B cell (primary cell): ENCODE results near the gene AZIN2. TPM values are rescaled to one million over a fixed set of nuclear protein-coding genes. Genes with fewer than 3 reads are reported as not detected.
"Not testable (repeated sequence)": the region's sequence is repeated elsewhere in the genome, so short reads cannot be mapped to it uniquely, and the experiment has no call there.

Source experiments
- ATAC-seq: fragments of 200-7000 bp; cut with Tn5 transposase; one replicate; pipeline ENCODE4 v1.10.0; 2021; ENCODE audit warnings: low read depth, mild to moderate bottlenecking, moderate number of reproducible peaks, moderate library complexity
- CTCF ChIA-PET: fragments of 350-600 bp; sonication (Branson Sonifier 250); formaldehyde crosslinking; loops from one replicate; lab custom pipeline; 2021; ENCODE audit warnings: antibody characterized with exemption, inconsistent platforms; lab: Charles Lee
- POLR2A ChIA-PET: fragments of 350-600 bp; sonication (Branson Sonifier 250); formaldehyde crosslinking; loops from one replicate; lab custom pipeline; 2021; ENCODE audit warnings: antibody characterized with exemption; lab: Charles Lee
- DNase-seq: peaks from one replicate; pipeline ENCODE4 v3.0.0; 2013
- H2AFZ ChIP-seq: 2 replicates; pipeline ENCODE4 v1.6.1; 2012; ENCODE audit warnings: mild to moderate bottlenecking, low read depth, low read length; ENCODE audit not compliant: insufficient read depth, poor library complexity, severe bottlenecking
- H3K27ac ChIP-seq, 2 donors: 1 replicate in 1 of 2; 2 replicates in 1 of 2; pipeline ENCODE4 v1.5.1; 2012 to 2013; ENCODE audit warnings: low read length in 2 of 2, mild to moderate bottlenecking in 2 of 2, moderate library complexity in 1 of 2
- H3K27me3 ChIP-seq, 4 experiments: fragments of 200-600 bp in 1 of 4; sonication (generic) in 1 of 4; replicated peaks in 1 of 4; 1 replicate in 2 of 4; 2 replicates in 2 of 4; pipeline versions ENCODE4 v1.6.1 to v1.7.0; 2013 to 2016; ENCODE audit warnings: low read length in 3 of 4, mild to moderate bottlenecking in 2 of 4, mixed read lengths in 1 of 4, moderate library complexity in 1 of 4; ENCODE audit not compliant: insufficient read depth in 4 of 4, control insufficient read depth in 3 of 4; ENCODE audit errors: control extremely low read depth in 1 of 4
- H3K36me3 ChIP-seq, 2 experiments: replicated peaks in 1 of 2; 1 replicate in 1 of 2; 2 replicates in 1 of 2; pipeline versions ENCODE4 v1.6.1 to v1.7.1; 2013; ENCODE audit warnings: low read length in 1 of 2; ENCODE audit not compliant: insufficient read depth in 2 of 2, control insufficient read depth in 1 of 2; ENCODE audit errors: control extremely low read depth in 1 of 2, extremely low read depth in 1 of 2
- H3K4me1 ChIP-seq, 2 donors: fragments of 200-600 bp in 1 of 2; sonication (generic) in 1 of 2; 1 replicate in 1 of 2; 2 replicates in 1 of 2; pipeline versions ENCODE4 v1.5.1 to v1.6.1; 2013 to 2017; ENCODE audit warnings: low read length in 2 of 2; ENCODE audit not compliant: control insufficient read depth in 2 of 2, insufficient read depth in 2 of 2
- H3K4me2 ChIP-seq: replicated peaks from 2 replicates; pipeline ENCODE3; 2012; ENCODE audit warnings: mild to moderate bottlenecking, low read depth, low read length; ENCODE audit not compliant: poor library complexity, severe bottlenecking
- H3K4me3 ChIP-seq, 5 experiments: fragments of 200-600 bp in 1 of 5; sonication (generic) in 1 of 5; 1 replicate in 3 of 5; 2 replicates in 2 of 5; pipeline versions ENCODE4 v1.5.1 to v1.7.0; 2011 to 2016; ENCODE audit warnings: low read length in 4 of 5, mild to moderate bottlenecking in 4 of 5, low read depth in 2 of 5, control low read depth in 1 of 5, moderate library complexity in 1 of 5; ENCODE audit not compliant: insufficient read depth in 1 of 5; ENCODE audit errors: control extremely low read depth in 1 of 5, extremely low read depth in 1 of 5
- H3K79me2 ChIP-seq: fragments of 200-600 bp; sonication (generic); one replicate; pipeline ENCODE4 v1.6.0; 2016; ENCODE audit warnings: low read length; ENCODE audit not compliant: control insufficient read depth, insufficient read depth
- H3K9ac ChIP-seq: fragments of 200-600 bp; sonication (generic); 2 replicates; pipeline ENCODE4 v1.6.1; 2017; ENCODE audit warnings: mild to moderate bottlenecking, low read length, moderate library complexity
- H3K9me3 ChIP-seq, 3 donors: one replicate each; pipeline versions ENCODE4 v1.6.1 to v1.7.1; 2013; ENCODE audit warnings: low read length in 2 of 3; ENCODE audit not compliant: control insufficient read depth in 2 of 3, insufficient read depth in 1 of 3; ENCODE audit errors: control extremely low read depth in 1 of 3
- H4K20me1 ChIP-seq: 2 replicates; pipeline ENCODE4 v1.6.0; 2012; ENCODE audit warnings: mild to moderate bottlenecking, low read length; ENCODE audit not compliant: insufficient read depth, control insufficient read depth, poor library complexity, severe bottlenecking
- H3K27ac Mint-ChIP-seq: one replicate; pipeline ENCODE4 v1.8.0; 2021; ENCODE audit warnings: mixed read lengths
- H3K27me3 Mint-ChIP-seq: one replicate; pipeline ENCODE4 v1.8.0; 2021; ENCODE audit warnings: mixed read lengths
- H3K4me1 Mint-ChIP-seq: one replicate; pipeline ENCODE4 v1.8.0; 2021; ENCODE audit warnings: mixed read lengths
- H3K4me3 Mint-ChIP-seq: one replicate; pipeline ENCODE4 v1.8.0; 2021; ENCODE audit warnings: mixed read lengths
- H3K9me3 Mint-ChIP-seq: one replicate; pipeline ENCODE4 v1.8.0; 2022; ENCODE audit warnings: mixed read lengths; ENCODE audit not compliant: insufficient read depth
- EZH2 ChIP-seq: IDR thresholded peaks from 2 replicates; pipeline ENCODE4 v1.6.1; 2012; ENCODE audit warnings: borderline replicate concordance, low read depth, mild to moderate bottlenecking, moderate library complexity, low read length; ENCODE audit not compliant: insufficient read depth, poor library complexity, severe bottlenecking
- WGBS: methylation state at CpG from one replicate; pipeline ENCODE4 v1.1.5; 2013; ENCODE audit warnings: missing lambda C conversion rate; ENCODE audit not compliant: insufficient coverage; 5-methylcytosine and 5-hydroxymethylcytosine counted together
- intact Hi-C: fragments of 100-400 bp; cut with micrococcal nuclease; formaldehyde crosslinking; loops from one replicate; pipeline ENCODE4 v1.10.0; 2022
- polyA plus RNA-seq: library from polyadenylated mRNA; depleted of rRNA; stranded (reverse); fragments of >200 nt; gene quantifications from 2 replicates; pipeline ENCODE4 v1.2.3, GENCODE V29; 2012
- total RNA-seq, 2 donors: library from RNA; stranded (reverse); fragments of 120-200 nt in 1 of 2; gene quantifications; 1 replicate in 1 of 2; 2 replicates in 1 of 2; pipeline versions ENCODE4 v1.2.3 to v1.2.4, GENCODE V29; 2013 to 2022
- TF ChIP-seq, protein P1 (sequence below): fragments of 200-600 bp; IDR thresholded peaks from one replicate; pipeline ENCODE4 v1.8.0; 2022; ENCODE audit warnings: antibody characterized with exemption, mild to moderate bottlenecking

The AZIN2 gene
- total and polyA plus RNA-seq, 2 donors (not counting 1 experiment from before 2014, with no cell fraction given): 0.33 to 5.9 TPM

DNA sequence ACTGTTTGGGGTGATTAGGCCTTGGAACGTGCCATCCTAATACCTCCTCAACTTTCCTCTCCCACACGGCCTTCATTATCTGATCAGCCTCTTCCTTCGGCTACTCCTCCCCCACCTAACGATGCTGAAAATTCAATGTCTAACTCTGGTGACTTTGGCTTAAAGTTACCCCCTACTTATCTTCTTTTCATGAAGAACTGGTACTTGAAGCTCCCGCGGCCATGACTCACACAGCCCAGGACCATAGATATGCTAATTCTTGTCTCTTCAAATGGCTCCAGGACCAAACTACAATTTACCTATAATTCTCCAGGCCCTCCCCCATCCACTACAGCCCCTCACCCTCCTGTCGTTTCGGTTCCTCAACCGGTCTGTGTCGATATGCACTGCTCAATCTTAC lies 15.7 kb upstream of the AZIN2 start:
- intact Hi-C loops: no loop called here
- no peaks in the 10 kb centered on the region for H3K79me2 ChIP-seq
- CTCF ChIA-PET: no interaction called here
- 89% methylated on average over 8 of the region's 10 CpGs for WGBS
- ATAC-seq (no peak), DNase-seq (no peak)
- no peak overlapping the region for H3K27ac Mint-ChIP-seq
- H3K27ac ChIP-seq: no peak overlapping the region
- H3K9me3 ChIP-seq: peaks cover 0 to 52% (median 48%) of the 10 kb centered on the region in 3 donors
- peaks cover 19% of the 10 kb centered on the region for H3K9me3 Mint-ChIP-seq
- POLR2A ChIA-PET: no interaction called here
- H3K27me3 Mint-ChIP-seq: peaks cover 9% of the 10 kb centered on the region
- H4K20me1 ChIP-seq: no peaks in the 10 kb centered on the region
- H2AFZ ChIP-seq: no peak overlapping the region
- no peaks in the 10 kb centered on the region for H3K36me3 ChIP-seq
- H3K9ac ChIP-seq: no peak overlapping the region
- no peak overlapping the region for H3K4me2 ChIP-seq
- H3K27me3 ChIP-seq: no peaks in the 10 kb centered on the region
- TF ChIP-seq EZH2: no peak
- TF ChIP-seq, protein P1, sequence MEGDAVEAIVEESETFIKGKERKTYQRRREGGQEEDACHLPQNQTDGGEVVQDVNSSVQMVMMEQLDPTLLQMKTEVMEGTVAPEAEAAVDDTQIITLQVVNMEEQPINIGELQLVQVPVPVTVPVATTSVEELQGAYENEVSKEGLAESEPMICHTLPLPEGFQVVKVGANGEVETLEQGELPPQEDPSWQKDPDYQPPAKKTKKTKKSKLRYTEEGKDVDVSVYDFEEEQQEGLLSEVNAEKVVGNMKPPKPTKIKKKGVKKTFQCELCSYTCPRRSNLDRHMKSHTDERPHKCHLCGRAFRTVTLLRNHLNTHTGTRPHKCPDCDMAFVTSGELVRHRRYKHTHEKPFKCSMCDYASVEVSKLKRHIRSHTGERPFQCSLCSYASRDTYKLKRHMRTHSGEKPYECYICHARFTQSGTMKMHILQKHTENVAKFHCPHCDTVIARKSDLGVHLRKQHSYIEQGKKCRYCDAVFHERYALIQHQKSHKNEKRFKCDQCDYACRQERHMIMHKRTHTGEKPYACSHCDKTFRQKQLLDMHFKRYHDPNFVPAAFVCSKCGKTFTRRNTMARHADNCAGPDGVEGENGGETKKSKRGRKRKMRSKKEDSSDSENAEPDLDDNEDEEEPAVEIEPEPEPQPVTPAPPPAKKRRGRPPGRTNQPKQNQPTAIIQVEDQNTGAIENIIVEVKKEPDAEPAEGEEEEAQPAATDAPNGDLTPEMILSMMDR: no peak
- H3K4me1 Mint-ChIP-seq: no peaks in the 10 kb centered on the region
- H3K4me3 ChIP-seq: no peak overlapping the region
- no peaks in the 10 kb centered on the region for H3K4me1 ChIP-seq
- no peak overlapping the region for H3K4me3 Mint-ChIP-seq

DNA sequence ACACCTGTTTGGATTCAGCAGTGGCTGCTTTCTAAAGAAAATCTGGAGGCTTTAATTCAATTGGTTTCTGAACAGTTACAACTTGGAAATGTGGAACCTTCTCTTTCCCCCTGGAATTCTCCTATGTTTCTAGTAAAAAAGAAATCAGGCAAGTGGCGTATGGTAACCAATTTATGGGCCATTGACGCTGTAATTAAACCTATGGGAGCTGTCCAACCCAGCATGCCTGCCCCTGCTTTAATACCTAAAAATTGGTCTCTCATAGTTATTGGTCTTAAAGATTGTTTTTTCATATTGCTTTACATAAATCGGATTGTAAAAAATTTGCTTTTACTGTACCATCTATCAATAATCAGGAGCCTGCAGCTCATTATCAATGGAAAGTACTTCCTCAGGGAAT lies 14.5 kb upstream of the AZIN2 start:
- CTCF ChIA-PET: not testable (repeated sequence)
- peaks cover 22% of the 10 kb centered on the region for H3K9me3 Mint-ChIP-seq

DNA sequence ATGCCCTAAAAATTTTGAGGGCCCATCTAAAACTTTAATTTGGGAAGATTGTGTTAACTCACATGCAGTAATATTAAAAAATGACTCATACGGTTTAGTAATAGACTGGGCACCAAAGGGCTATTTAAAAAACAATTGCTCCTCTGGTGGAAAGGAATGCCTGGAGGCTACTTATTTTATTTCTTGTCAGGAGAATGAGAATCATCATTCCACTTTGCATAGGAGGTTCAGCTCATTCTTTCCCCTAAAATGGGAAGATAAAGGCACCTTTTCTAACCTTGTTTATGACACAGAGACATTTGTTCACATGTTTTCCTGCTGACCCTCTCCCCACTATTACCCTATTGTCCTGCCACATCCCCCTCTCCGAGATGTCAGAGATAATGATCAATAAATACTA lies 12.8 kb upstream of the AZIN2 start:
- H3K27me3 ChIP-seq, H3K9ac ChIP-seq, H3K36me3 ChIP-seq, intact Hi-C loops, H3K4me2 ChIP-seq, H3K27ac ChIP-seq, H3K4me3 ChIP-seq, H3K4me1 ChIP-seq, H3K27me3 Mint-ChIP-seq, H3K4me3 Mint-ChIP-seq, DNase-seq, H3K4me1 Mint-ChIP-seq, H2AFZ ChIP-seq, H4K20me1 ChIP-seq, ATAC-seq, H3K79me2 ChIP-seq, CTCF ChIA-PET, POLR2A ChIA-PET, H3K27ac Mint-ChIP-seq: not testable (repeated sequence)
- peaks cover 21% of the 10 kb centered on the region for H3K9me3 Mint-ChIP-seq
- peaks cover 0 to 35% (median 29%) of the 10 kb centered on the region in 3 donors for H3K9me3 ChIP-seq
- WGBS: 75% methylated on average over 1 of the region's 2 CpGs

More for the DNA sequence above, 14.5 kb upstream of the AZIN2 start:
- H3K9ac ChIP-seq, H3K4me1 Mint-ChIP-seq, H3K27ac Mint-ChIP-seq, DNase-seq, intact Hi-C loops, H3K27me3 ChIP-seq, H3K4me3 ChIP-seq, H2AFZ ChIP-seq, H3K27me3 Mint-ChIP-seq, H4K20me1 ChIP-seq, H3K79me2 ChIP-seq, H3K27ac ChIP-seq, H3K4me3 Mint-ChIP-seq, POLR2A ChIA-PET, H3K4me2 ChIP-seq, H3K4me1 ChIP-seq, ATAC-seq, H3K36me3 ChIP-seq: not testable (repeated sequence)
- WGBS: no CpG with 5 or more reads among the region's 3 CpGs
- H3K9me3 ChIP-seq: peaks cover 0 to 48% (median 44%) of the 10 kb centered on the region in 3 donors
